Measurements from ENCODE around the gene KDM8. TPM values are rescaled to one million over a fixed set of nuclear protein-coding genes. Genes with fewer than 3 reads are reported as not detected.

Gene KDM8
- total RNA-seq, 2 donors from 2014 or later: 5.2 to 7.1 TPM

GRCh38 chr16:27224741-27225300 lies 21.5 kb downstream of the KDM8 start:
- H3K36me3 ChIP-seq: no peaks in the 10 kb centered on the region
- no peak overlapping the region for H3K27ac ChIP-seq
- H3K4me1 ChIP-seq: peaks cover 8% of the 10 kb centered on the region
- H3K9me3 ChIP-seq: no peaks in the 10 kb centered on the region
- H3K4me3 ChIP-seq: no peak overlapping the region
- no peak for TF ChIP-seq CTCF (IDR thresholded peaks at IDR 0.05)
- H3K27me3 ChIP-seq: no peaks in the 10 kb centered on the region
- H3K9ac ChIP-seq (ENCODE audit: low read depth in 2 of 2, low read length in 2 of 2): peak overlapping the region in 1 of 2 donors; percentile 69
- no peak for DNase-seq
- intact Hi-C loops (cut with DNase I): loop anchor here (5.0 kb wide), 1 partner anchor 48 kb away; no protein-coding TSS in a partner anchor

- peak overlapping the region; percentile 75 for H3K27ac ChIP-seq
- H3K36me3 ChIP-seq: no peaks in the 10 kb centered on the region
- intact Hi-C loops (cut with DNase I): loop anchor here (5.0 kb wide), 1 partner anchor 48 kb away; no protein-coding TSS in a partner anchor
- H3K4me1 ChIP-seq: peaks cover 15% of the 10 kb centered on the region
- H3K9me3 ChIP-seq: no peaks in the 10 kb centered on the region
- H3K4me3 ChIP-seq: peak overlapping the region; percentile 14
- H3K9ac ChIP-seq (ENCODE audit: low read depth in 2 of 2, low read length in 2 of 2): peak overlapping the region; percentile 37 to 69
- TF ChIP-seq CTCF (IDR thresholded peaks at IDR 0.05): no peak
- no peaks in the 10 kb centered on the region for H3K27me3 ChIP-seq
- peak; percentile 76 for DNase-seq
Measured at GRCh38 chr16:27225536-27226360, 22.4 kb downstream of the KDM8 start.

DNA sequence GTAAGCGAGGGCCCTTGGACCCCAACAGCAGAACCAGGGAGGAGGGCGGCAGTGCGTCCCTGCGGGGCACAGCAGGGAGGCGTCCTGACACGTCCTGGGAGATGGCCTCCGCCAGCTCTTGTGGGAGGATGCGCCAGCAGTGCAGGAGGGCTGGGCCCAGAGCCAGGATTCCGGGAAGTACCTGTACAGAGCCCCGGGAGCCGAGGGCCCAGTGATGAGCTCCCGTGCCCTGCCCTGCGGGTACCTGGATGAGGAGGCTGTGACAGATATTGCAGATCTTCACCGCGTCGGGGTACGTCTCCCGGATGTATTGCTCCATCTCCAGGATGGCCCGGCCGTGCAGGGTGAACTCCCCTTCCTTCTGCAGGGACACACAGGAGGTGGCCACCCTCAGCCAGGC lies 23.1 kb downstream of the KDM8 start:
- peak overlapping the region; percentile 14 for H3K4me3 ChIP-seq
- TF ChIP-seq CTCF (IDR thresholded peaks at IDR 0.05): no peak
- H3K9ac ChIP-seq (ENCODE audit: low read depth in 2 of 2, low read length in 2 of 2): peak overlapping the region; percentile 13 to 69
- H3K36me3 ChIP-seq: no peaks in the 10 kb centered on the region
- H3K27ac ChIP-seq: peak overlapping the region; percentile 75
- intact Hi-C loops (cut with DNase I): loop anchor here (5.0 kb wide), 1 partner anchor 49 kb away; no protein-coding TSS in a partner anchor
- peaks cover 21% of the 10 kb centered on the region for H3K4me1 ChIP-seq
- DNase-seq: peak; percentile 63
- no peaks in the 10 kb centered on the region for H3K9me3 ChIP-seq
- no peaks in the 10 kb centered on the region for H3K27me3 ChIP-seq

DNA sequence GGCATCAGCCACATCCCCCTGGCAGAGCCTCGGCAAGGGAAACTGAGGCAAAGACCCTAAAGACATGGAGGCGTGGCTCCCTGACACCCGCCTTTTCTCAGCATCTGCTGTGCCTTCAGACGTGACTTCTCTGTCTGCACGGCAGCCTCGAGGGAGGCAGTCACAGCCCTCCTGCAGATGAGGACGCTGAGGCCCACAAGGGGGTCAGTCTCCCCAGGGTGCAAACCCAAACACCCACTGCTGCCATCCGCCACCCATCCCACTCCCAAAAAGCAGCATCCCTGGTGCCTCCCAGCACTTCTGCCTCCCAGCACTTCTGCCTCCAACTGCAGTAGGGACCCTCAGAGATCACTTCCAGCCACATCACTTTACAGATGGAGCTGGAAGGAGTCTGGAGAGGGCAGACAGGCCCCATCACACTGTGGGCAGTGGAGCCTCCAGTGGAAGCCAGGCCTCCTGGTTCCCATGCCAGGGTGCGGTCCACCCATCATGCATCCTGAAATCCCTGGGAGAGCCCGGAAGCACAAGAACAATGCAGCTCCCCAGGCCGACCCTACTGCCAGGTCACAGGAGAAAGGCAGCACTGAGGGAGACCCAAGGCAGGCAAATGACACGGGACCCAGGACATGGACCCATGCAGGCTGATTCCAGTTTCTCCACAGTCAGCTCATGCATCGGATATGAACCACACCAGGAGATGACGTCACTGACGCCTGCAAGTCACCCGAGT lies 23.8 kb downstream of the KDM8 start:
- DNase-seq: no peak
- peak overlapping the region; percentile 75 for H3K27ac ChIP-seq
- intact Hi-C loops (cut with DNase I): loop anchor here (5.0 kb wide), 1 partner anchor 50 kb away; no protein-coding TSS in a partner anchor
- H3K9ac ChIP-seq (ENCODE audit: low read depth in 2 of 2, low read length in 2 of 2): peak overlapping the region in 1 of 2 donors; percentile 69
- peaks cover 28% of the 10 kb centered on the region for H3K4me1 ChIP-seq
- no peaks in the 10 kb centered on the region for H3K9me3 ChIP-seq
- no peaks in the 10 kb centered on the region for H3K36me3 ChIP-seq
- no peaks in the 10 kb centered on the region for H3K27me3 ChIP-seq
- no peak overlapping the region for H3K4me3 ChIP-seq
- TF ChIP-seq CTCF (IDR thresholded peaks at IDR 0.05): no peak

GRCh38 chr16:27228045-27228444 lies 24.7 kb downstream of the KDM8 start:
- Histone ChIP-seq H3K27ac (no peak overlapping the region), H3K4me3 (no peak overlapping the region), H3K36me3 (no peaks in the 10 kb centered on the region), H3K27me3 (no peaks in the 10 kb centered on the region), H3K9me3 (no peaks in the 10 kb centered on the region), H3K4me1 (peaks cover 37% of the 10 kb centered on the region), H3K9ac (ENCODE audit: low read depth in 2 of 2, low read length in 2 of 2) (no peak overlapping the region)
- intact Hi-C loops (cut with DNase I): loop anchor here (5.0 kb wide), 1 partner anchor 51 kb away; no protein-coding TSS in a partner anchor
- DNase-seq: no peak
- TF ChIP-seq CTCF (IDR thresholded peaks at IDR 0.05): no peak

All from colonic mucosa (tissue), 4 donors.